ENCODE results near the gene PFDN1. TPM values are rescaled to one million over a fixed set of nuclear protein-coding genes. Genes with fewer than 3 reads are reported as not detected.

Gene PFDN1
- total and polyA plus RNA-seq, 9 of the 15 experiments (the other 6 are each of a cell fraction or from before 2014, with no cell fraction given): 45.5 to 215 (median 78.0) TPM

DNA sequence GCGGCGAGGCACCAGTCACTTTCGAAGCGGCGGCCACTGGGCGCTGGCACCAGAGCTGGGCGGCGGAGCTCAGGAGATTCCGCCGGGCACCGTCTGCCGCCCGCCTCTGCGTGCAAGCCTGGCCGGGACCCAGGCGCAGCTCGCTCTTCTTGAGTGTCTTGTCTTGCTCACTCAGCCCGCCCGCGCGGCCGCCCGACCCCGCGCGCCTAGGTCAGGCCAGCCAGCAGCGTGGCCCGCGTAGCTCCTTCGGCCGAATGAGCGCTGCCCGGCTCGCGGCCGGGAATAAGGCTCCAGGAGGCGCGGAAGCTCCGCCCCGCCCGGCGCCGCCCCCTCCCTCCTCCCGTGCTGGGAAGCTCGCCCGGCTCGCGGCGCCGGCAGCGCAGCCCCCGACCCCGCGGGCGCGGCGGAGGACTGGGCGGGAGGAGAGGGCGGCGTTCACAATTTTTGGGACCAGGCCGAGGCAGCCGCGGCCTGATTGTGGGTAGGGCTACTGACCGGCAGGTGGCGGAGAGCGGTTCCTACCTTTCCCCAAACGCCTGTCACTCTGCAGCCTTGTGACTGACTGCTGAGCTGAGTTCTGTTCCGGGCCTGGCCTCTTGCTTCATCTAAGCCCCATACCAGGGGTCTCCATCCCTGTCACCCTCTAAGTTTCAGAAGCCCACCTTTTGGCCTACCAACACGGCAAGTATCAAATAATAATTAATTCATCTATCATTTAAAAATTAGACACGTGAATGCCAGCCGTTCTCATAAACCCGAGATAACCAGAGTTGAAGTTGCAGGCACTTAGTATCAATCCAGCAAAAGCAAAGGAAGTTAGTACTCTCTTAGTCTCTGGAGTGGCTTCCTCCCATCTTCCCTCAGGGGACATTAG is 43.7 kb upstream of the PFDN1 start, which contains the start of gene HBEGF (continued):
- TF ChIP-seq TCF7L2 (IDR thresholded peaks at IDR 0.05; ENCODE audit: low read depth, low read length): no peak
- TF ChIP-seq SREBF1 (IDR thresholded peaks at IDR 0.05; ENCODE audit: borderline replicate concordance, low read depth, low read length): no peak
- TF ChIP-seq ZBTB1 (CRISPR knock-in tag; IDR thresholded peaks at IDR 0.05; ENCODE audit: borderline replicate concordance, low read depth): no peak
- TF ChIP-seq SMARCA5 (IDR thresholded peaks at IDR 0.05): no peak
- TF ChIP-seq RB1 (IDR thresholded peaks at IDR 0.05; ENCODE audit: low read depth): peak; percentile 85
- TF ChIP-seq MYBL2 (IDR thresholded peaks at IDR 0.05; ENCODE audit: low read depth): no peak
- no peak for TF ChIP-seq MYBL2 (CRISPR knock-in tag; IDR thresholded peaks at IDR 0.05; ENCODE audit: borderline replicate concordance)
- no peak for TF ChIP-seq TCFL5 (CRISPR knock-in tag; conservative IDR thresholded peaks at IDR 0.05)
- TF ChIP-seq STAT5A (IDR thresholded peaks at IDR 0.05; ENCODE audit: borderline replicate concordance, low read length): no peak
- TF ChIP-seq SFPQ (IDR thresholded peaks at IDR 0.05; ENCODE audit: low read depth, low read length): no peak
- TF ChIP-seq, protein P1, sequence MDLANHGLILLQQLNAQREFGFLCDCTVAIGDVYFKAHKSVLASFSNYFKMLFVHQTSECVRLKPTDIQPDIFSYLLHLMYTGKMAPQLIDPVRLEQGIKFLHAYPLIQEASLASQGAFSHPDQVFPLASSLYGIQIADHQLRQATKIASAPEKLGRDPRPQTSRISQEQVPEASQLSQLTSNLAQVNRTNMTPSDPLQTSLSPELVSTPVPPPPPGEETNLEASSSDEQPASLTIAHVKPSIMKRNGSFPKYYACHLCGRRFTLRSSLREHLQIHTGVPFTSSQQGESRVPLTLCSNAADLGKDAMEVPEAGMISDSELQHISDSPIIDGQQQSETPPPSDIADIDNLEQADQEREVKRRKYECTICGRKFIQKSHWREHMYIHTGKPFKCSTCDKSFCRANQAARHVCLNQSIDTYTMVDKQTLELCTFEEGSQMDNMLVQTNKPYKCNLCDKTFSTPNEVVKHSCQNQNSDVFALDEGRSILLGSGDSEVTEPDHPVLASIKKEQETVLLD (IDR thresholded peaks at IDR 0.05): no peak
- no peak for TF ChIP-seq NFYB (IDR thresholded peaks at IDR 0.05; ENCODE audit: extremely low read depth, insufficient read length)
- no peak for TF ChIP-seq HIVEP1 (CRISPR knock-in tag; IDR thresholded peaks at IDR 0.05)
- no peak for TF ChIP-seq ZFP30 (CRISPR knock-in tag; IDR thresholded peaks at IDR 0.05; ENCODE audit: borderline replicate concordance)
- TF ChIP-seq ZBTB5 (IDR thresholded peaks at IDR 0.05): no peak
- no peak for TF ChIP-seq NR3C1 (CRISPR knock-in tag; IDR thresholded peaks at IDR 0.05)
- 0 out of 2 replicates have a peak, but pooled peaks have one; percentile 20 for TF ChIP-seq SMC3 (conservative IDR thresholded peaks at IDR 0.05; ENCODE audit: insufficient read depth, low read depth, low read length)
- no peak for TF ChIP-seq ZNF699 (CRISPR knock-in tag; IDR thresholded peaks at IDR 0.05; ENCODE audit: insufficient replicate concordance)
- no peak for TF ChIP-seq TRIM28 (IDR thresholded peaks at IDR 0.05)
- TF ChIP-seq, protein P2, sequence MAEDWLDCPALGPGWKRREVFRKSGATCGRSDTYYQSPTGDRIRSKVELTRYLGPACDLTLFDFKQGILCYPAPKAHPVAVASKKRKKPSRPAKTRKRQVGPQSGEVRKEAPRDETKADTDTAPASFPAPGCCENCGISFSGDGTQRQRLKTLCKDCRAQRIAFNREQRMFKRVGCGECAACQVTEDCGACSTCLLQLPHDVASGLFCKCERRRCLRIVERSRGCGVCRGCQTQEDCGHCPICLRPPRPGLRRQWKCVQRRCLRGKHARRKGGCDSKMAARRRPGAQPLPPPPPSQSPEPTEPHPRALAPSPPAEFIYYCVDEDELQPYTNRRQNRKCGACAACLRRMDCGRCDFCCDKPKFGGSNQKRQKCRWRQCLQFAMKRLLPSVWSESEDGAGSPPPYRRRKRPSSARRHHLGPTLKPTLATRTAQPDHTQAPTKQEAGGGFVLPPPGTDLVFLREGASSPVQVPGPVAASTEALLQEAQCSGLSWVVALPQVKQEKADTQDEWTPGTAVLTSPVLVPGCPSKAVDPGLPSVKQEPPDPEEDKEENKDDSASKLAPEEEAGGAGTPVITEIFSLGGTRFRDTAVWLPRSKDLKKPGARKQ (CRISPR knock-in tag; IDR thresholded peaks at IDR 0.05): no peak
- no peak for TF ChIP-seq PURB (CRISPR knock-in tag; IDR thresholded peaks at IDR 0.05; ENCODE audit: low read depth)

Measured in K562 (cell line).